OCI-LY1 (cell line): Measurements from ENCODE around the gene MAP1LC3A.
"Not testable (repeated sequence)": the region's sequence is repeated elsewhere in the genome, so short reads cannot be mapped to it uniquely, and the experiment has no call there.

Experiments used
- CTCF ChIP-seq: fragments of 200-600 bp; sonication (generic), shearing (Covaris generic); IDR thresholded peaks from 2 replicates; pipeline ENCODE4 v1.5.1; 2017; ENCODE audit warnings: mild to moderate bottlenecking, antibody characterized with exemption, low read length, moderate library complexity, mixed read lengths
- EZH2 ChIP-seq: fragments of 200-600 bp; sonication (generic), shearing (Covaris generic); IDR thresholded peaks from 2 replicates; pipeline ENCODE4 v1.8.0; 2017; ENCODE audit warnings: borderline replicate concordance, mixed run types, mild to moderate bottlenecking, antibody characterized with exemption, low read length, moderate library complexity, mixed read lengths

- TF ChIP-seq CTCF, EZH2: not testable (repeated sequence)
Measured at GRCh38 chr20:34518863-34519262, 39.7 kb upstream of the MAP1LC3A start.
